ENCODE data around the gene CHST6.

GRCh38 chr16:75495076-75495674, at the start of gene CHST6:
- TF ChIP-seq, protein P1, sequence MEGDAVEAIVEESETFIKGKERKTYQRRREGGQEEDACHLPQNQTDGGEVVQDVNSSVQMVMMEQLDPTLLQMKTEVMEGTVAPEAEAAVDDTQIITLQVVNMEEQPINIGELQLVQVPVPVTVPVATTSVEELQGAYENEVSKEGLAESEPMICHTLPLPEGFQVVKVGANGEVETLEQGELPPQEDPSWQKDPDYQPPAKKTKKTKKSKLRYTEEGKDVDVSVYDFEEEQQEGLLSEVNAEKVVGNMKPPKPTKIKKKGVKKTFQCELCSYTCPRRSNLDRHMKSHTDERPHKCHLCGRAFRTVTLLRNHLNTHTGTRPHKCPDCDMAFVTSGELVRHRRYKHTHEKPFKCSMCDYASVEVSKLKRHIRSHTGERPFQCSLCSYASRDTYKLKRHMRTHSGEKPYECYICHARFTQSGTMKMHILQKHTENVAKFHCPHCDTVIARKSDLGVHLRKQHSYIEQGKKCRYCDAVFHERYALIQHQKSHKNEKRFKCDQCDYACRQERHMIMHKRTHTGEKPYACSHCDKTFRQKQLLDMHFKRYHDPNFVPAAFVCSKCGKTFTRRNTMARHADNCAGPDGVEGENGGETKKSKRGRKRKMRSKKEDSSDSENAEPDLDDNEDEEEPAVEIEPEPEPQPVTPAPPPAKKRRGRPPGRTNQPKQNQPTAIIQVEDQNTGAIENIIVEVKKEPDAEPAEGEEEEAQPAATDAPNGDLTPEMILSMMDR (conservative IDR thresholded peaks at IDR 0.05 in 1 of 2, IDR thresholded peaks at IDR 0.05 in 1 of 2; ENCODE audit: extremely low read depth in 1 of 2, insufficient read depth in 1 of 2, low read depth in 1 of 2, low read length in 2 of 2): no peak
- no peak for TF ChIP-seq EZH2 (IDR thresholded peaks at IDR 0.05; ENCODE audit: borderline replicate concordance, low read length)
